Ramos (cell line): Measurements from ENCODE around the gene CSPG4.
"Not testable (repeated sequence)": the region's sequence is repeated elsewhere in the genome, so short reads cannot be mapped to it uniquely, and the experiment has no call there.

Experiments used
- in situ Hi-C: fragments of 300-500 bp; cut with MboI; formaldehyde crosslinking; loops from one replicate; pipeline ENCODE4 v1.14.3; 2022; ENCODE audit warnings: low sequenced_read_pairs; ENCODE audit not compliant: unreplicated experiment

The CSPG4 gene

DNA sequence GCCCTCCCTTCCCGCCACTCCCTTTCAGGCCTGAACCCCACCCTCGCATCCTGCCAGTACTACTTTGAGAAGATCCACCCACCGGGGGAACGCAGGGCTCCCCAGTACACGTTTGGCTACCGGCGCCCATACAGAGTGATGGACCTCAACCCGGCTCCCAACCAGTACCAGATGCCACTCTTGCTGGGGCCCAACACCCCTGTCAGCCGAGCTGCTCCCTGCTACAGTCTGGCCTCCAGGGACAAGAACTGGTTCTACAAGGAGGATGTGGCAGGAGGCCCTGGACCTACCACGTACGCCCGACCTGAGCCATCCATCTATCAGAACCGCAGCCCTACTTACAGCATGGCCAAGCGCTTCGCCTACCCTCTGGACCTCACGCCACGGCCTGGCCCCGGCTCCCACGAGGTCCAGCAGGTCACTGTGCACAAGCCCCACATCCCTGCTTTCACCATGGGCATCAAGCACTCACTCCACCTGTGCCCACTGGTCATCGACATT lies 14.4 kb upstream of the CSPG4 start:
- in situ Hi-C loops: no loop called here

DNA sequence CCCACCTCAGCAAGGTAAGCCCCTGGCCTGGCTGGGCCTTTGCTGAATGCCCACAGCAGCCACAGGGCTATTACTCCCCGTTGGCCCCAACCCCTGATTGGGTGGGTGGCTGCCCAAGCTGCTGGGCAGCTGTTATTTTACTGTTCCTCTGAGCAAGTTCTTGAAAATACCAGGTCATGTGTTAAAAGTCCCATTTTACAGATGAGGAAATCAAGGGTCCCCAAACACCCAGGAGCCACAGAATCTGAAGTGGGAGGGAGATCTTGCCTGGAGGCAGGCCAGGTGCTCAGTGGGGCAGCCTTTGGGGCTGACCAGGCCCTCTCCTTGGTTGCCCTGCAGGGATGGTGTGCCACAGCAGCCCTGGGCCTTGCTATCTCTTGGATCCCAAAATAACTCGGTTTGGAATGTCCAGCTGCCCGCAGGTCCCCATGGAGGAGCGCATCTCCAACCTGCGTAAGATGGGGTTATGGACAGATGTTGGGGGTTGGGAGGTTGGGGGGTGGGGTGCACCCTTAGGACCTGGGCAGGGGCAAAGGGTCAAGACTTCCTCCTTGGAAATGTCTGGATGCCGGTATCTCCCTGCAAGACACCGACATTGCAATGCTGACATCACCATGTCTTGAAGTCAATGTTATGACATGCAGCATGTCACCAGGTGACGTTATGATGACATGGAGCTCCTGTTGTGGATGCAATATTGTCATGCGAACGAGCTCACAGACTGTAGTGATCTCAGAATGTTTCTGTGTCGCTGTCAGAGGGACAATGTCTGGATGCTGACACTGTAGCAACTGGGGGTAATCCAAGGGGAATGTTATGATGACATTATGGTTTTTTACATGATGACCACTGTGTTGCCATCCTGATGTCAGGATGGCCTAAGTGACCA lies 13.3 kb upstream of the CSPG4 start:
- in situ Hi-C loops: no loop called here

DNA sequence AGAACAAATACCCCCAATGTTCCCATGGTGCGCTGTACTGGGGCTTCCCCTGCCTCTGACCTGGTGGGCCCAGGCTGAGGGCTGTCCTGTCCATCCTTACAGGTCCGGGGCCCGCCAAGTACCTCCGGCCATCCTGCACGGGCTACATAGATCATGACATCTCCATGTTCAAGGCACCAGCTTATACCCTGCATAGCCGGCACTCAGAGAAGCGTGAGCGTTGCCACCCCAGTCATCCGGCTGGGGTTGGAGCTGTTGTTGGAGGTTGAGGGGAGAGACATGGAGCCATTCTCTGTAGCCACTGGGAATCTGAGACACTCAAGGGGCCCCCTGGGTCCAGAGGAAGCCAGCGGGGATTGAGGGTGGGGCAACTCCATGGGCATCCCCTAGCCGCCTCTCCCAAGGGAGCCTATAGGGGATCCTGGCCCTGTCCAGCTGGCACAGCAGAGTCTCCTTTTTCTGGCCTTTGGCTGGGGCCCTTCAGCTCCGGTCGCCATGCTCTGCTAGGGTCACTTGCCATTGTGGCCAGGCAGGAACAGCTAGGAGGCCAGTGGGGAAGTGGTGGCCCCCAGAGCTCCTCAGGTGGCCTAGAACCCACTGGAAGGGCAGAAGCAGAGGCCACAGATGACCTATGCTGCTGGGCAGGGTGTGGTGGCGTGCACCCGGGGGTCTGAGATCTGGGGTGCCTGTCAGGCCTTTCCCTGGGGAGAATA lies 12.5 kb upstream of the CSPG4 start:
- in situ Hi-C loops: no loop called here

DNA sequence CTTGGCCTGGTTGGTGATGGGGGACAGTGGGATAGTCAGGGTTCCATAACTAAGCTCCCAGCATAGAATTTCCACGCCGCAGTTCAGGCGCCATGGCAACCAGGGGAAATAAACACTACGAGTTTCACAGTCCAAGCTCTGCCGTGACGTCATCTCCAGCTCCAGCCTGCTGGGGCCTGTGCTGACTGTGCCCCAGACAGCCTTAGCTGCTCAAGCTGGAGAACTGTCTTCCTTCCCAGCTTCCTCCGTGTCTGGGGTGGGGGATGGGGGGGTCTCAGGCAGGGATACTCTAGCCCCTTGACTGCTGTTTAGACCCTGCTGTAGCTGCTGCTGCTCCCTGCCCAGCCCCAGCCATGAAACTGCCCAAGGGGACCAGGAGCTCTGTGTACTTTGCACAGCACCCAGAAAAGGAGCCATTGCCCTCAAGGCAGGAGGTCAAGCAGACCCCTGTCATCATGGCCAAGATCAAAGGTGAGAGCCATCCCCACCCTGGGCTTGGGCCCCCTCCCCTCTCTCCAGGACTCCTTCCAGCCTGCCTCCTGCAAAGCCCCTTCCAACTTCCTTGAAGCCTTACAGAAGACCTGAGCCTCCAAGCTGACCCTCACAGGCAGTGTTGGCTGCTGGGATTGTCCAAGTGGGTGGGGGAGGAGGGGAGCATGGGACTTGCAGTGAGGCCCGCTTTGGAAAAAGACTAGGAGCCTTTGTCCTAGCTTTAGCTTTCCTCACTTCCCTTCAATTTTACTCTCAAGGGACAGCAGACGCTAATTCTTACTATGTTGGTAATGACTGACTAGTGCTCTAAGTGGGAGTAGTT lies 11.4 kb upstream of the CSPG4 start:
- in situ Hi-C loops: no loop called here

DNA sequence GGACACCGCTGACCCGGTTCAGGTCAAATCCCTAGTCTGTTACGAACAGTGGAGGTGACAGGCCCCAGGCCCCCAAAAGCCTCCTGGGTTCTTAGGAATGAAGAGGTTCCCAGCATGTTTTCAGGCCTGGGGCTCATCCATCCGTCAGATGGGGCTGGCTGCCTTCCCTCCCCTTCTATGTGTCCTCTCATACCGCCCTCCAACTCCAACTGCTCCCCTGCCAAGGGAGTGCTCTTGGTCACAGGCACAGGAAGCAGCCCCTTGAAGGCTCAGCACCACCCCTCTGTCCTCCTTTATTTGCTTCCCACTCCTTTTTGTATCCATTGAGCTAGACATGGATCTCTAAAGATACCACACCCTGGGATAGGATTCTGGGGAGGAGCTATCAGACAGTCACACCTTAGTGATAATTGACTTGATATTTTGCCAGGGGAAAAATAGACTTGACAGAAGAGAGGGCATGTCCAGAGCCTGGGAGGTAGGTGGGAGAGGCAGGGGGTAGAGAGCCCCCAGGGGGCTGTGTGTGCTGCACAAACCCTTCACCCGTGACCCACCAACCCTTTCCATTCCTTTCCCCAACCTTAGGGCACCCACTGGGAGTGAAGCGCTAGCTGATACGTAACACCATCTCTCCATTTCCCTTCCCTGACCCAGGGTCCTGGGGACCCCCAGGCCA lies 10.7 kb upstream of the CSPG4 start:
- in situ Hi-C loops: no loop called here

DNA sequence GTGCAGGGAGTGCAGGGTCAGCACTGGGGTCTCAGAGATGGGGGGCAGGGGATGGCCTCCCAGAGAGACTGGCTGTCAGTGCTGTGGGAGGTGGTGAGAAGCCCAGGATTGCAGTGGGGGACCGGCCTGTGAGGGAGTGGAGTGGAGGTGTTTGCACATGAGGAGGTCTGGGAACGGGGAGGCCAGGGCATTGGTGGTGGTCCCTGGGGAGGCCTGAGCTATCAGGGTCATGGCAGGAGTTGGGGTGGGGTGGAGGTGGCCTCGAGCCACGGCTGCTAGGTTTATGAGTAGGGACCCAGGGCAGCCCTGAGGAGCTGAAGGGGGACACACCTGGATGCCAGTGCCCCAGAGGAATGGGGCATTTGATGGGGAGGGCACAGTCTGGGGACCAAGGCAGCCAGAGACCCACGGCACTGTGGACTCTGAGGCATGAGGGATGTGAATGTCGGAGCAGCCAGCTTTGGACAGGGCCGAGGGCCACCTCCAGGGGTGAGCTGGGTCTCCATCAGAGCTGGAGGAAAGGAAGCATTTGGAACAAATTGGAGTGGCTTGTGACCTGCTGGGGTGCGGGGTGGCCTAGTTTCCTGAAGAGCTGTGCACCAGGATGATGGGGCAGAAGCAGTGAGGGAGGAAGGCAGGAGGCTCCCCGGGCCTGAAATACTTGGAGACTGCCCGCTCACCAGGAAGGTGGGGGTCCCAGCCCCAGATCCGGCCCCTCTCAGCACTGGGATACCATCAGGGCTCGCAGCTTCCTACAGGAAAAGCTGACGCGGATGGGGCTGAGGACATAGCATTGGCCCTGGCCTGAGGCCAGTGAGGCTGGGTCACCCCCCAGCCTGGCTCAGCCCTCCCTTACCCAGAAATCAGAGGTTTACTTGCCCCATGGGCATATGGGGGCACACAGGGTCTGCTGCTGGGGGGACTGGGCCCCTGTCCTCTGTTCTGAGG lies 9.5 kb upstream of the CSPG4 start:
- in situ Hi-C loops: no loop called here

DNA sequence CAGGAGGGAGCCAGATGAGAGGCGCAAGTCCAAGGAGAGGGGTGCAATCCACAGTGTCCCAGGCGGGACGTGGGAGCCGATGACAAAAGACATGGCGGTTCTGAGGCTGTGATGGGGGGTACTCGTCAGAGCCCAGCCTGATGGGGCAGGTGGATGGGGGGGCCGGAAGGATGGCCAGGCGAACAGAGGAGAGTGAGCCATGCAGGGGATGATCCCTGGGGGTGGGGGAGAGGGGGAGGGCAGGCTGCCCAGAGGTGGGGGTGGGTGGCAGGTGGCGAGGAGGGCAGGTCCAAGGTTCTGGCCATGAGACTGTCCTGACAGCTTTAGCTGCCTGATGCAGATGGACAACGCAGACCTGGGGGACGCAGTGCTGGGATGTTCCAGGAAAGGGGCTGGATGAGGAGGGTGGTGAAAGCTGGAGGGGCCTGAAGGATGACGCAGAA lies 8.9 kb upstream of the CSPG4 start:
- in situ Hi-C loops: no loop called here

DNA sequence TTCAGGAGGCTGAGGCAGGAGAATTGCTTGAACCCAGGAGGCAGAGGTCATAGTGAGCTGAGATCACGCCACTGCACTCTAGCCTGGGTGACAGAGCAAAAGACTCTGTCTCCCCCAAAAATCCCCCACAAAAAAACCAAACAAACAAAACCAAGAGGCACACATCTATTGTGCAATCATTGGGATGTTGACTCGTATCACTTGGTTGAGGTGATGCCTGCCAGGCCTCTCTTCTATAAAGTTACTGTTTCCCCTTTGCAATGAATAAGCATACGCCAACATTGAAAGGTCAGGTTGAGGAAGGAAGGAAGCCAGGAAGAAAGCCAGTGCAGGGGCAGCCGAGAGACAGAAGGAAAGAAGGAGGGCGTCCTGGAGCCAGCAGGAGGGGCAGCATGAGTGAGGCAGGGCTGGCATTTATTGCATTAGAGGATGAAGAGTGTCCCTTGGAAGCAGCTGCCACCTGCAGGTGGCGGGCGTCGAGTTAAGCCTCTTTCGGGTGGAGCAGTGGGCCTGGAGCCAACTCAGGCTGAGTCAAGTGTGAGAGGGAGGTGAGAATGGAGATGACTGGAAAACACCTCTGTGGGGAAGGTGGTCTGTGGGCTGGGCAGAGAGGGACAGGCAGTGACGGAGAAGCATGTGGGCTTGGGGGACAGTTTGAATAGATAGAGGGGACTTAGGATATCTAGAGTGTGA lies 8.3 kb upstream of the CSPG4 start:
- in situ Hi-C loops: no loop called here

DNA sequence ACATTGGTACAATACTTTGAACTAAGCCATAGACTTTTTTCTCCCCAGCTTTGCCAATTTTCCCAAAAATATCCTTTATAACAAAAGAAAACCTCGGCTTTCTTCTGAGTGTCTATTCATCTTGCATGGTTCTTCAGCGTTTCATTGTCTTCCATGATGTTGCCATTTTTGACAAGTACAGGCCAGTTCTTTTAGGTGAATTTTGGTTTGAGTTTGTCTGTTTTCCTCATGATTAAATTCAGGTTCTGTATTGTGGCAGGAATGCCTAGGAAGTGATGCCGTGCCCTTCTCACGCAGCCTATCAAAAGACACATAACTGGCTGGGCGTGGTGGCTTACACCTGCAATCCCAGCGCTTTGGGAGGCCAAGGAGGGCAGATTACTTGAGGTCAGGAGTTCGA lies 7.6 kb upstream of the CSPG4 start:
- in situ Hi-C loops: no loop called here

DNA sequence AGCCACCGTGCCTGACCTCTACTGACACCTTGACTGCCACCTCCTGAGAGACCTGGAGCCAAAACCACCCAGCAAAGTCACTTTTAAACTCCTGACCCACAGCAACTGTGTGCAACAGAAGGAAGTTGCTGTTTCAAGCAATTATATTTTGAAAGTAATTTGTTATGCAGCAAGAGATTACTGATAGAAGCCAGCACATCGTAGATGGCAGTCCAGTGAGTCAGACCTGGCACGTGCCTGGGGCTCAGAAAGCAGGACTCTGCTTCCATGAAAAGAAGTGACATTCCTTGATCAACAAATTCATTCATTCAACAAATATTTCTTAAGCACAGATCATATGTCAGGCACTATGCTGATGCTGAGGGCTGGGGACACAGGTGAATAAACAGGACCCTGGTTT lies 5.7 kb upstream of the CSPG4 start:
- in situ Hi-C loops: no loop called here

DNA sequence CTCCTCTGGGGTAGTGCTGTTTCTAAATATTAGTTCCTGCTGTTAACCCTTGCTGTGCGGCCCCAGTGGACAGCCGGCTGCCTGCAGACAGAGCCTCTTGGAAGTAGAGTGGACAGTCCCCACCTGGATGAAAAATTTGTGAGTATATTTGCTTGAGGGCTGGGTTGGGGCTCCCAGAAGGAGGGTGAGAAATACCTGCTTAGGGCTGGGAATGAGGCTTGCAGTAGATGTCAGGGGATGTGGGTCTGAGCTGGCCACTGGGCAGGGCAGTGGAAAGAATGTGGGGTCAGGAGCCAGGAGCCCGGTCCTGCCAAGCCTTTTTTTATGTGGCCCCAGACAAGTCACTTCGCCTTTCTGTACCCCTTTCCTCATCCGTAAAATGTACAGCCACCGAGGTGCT lies 4.4 kb upstream of the CSPG4 start:
- in situ Hi-C loops: not testable (repeated sequence)

DNA sequence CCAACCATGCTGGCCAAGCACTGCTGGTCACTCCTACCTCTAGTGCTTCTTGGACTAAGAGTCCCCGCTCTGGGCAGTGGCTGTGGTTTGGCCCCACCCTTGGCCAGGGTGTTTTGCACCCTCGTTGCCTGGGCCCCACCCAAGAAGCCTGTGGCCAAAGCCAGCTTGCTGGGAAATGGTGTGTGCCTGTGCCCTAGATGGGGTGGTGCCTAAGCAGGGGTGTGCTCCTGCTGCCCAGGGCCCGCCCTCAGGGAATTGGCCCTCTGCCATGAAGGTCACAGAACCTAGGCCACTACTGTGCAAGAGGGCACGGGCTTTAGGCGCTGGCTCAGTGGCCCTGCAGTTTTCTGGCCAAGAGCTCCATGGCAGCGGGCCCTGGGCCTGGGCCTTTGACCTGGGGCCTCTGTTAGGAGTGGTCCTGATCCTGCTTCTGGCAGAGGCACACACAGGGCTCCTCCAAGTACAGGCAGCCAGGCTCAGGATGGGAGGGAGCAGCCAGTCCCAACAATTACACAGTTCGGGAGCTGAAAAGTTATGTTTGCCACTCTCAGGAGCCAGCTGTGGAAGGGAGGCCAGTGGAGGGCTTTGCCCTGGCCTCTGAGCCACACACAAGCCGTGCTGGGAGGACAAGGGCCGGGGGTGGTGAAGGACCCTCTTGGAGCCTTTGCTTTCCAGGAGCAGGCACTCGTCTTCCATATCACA lies 3.8 kb upstream of the CSPG4 start:
- in situ Hi-C loops: not testable (repeated sequence)

DNA sequence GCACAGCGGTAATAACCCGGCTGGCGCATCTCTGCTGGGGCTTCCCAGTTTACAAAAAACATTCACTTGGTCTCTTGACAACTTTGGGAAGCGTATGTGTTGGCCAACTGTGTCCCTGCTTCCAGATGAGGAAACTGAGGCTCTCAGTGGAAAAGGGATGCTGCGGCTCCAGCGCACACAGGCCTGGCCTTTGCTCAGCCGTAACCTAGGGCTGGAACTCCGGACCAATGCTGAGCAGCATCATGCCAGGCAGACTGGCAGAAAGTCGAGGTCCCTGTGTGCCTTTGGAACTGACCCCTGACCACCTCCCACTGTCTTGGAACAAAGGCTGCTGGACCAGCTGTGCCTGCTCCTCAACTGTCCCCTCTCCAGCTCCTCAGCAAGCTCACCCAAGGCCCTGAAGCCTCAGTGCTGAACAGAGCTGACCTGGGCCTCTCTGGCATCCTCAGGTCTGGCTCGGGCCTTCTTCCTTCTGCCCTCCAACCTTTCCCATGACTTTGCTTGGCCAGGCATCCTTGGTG lies 2.7 kb upstream of the CSPG4 start:
- in situ Hi-C loops: not testable (repeated sequence)

DNA sequence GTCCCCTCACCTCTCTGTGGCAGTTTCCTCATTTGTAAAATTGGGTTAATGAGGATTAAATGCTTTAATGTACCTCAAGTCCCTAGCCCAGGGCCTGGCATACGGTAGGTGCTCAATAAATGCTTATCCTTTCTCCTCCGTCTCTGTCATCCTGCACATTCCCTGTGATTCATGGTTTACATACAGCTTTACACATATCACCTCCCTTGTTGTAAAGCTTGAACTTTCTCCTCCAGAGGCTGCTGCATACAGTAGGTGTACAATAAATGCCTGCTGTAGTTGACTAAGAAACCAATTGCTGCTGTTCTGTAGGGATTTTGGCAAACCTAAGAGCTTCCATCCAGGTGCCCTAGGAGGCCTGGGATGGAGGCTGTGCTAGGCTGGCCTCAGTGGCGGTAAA lies 1.5 kb upstream of the CSPG4 start:
- in situ Hi-C loops: no loop called here

DNA sequence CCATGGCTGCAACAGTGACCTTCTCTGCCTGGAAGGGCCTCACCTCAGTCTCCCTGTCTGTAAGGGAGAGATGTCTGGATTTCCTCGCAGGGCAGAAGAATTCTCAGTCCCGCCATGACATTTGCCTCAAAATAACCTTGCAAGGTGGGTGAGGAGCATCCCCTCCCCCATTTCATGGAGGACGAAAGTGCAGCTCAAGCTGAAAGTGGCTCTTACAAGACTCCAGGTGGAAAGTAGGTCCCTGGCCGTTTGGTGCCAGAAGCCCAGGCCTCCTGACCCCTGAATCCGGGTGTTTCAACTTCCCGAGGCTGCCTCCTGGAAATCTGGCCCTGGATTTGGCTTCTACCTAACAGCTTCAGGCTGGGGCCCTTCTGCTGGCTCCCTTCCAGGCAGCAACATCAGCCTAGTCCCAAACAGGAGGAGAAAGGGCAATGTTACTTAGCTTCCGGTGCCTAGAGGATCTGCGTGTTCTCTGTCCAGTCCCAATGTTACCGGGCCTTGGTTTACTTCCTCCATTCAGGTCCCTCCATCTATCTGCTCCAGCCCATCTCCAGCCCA lies 769 bp upstream of the CSPG4 start:
- in situ Hi-C loops: no loop called here

DNA sequence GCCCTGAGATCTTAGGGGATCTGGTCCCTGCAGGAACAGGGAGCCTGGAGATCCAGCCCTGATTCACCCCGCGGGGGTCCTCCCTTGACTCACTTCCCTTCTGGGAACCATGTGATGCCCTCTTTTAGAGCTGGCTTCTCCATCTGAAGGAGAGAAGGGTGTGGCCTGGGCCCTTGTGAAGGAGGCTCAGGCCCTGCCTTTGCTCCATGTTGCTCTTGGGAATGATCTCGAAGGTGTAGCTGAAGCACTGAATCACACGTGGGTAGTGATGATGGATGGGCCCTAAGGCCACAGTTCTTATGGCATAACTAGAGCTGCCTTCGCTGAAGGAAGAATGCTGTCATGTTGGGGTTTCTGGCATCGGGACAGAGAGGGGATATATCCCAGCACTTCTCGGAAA lies 1.2 kb downstream of the CSPG4 start:
- in situ Hi-C loops: not testable (repeated sequence)

DNA sequence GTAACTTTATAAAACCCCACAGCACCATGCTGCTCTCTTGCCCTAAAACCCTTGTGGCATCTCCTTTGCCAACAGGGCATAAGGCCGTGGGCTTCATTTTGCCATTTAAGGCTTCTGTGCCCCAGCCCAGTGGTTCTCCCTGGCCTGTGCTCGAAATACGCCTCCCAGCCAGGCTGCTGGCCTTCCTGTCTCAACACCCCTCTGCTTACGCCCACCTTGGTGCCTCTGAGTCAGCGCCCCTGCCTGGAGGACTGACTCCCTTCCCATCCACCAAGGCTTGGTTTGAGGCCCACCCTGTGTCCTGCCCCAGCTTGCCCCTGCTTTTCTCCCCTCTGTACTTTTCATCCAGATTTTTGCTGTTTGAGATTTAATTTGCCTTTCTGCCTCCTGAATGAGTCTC lies 1.8 kb downstream of the CSPG4 start:
- in situ Hi-C loops: not testable (repeated sequence)
